ENCODE results near the gene CFAP410.
A peak's percentile ranks its signal among the peaks of the same experiment; 100 is the strongest.

CFAP410 gene

GRCh38 chr21:44334329-44335030 lies 4.7 kb downstream of the CFAP410 start:
- no peak overlapping the region for H3K4me3 ChIP-seq (ENCODE audit: low read depth, low read length)
- no peak for DNase-seq (ENCODE audit: low read depth)

GRCh38 chr21:44333509-44334328 lies 5.5 kb downstream of the CFAP410 start:
- no peak for DNase-seq (ENCODE audit: low read depth)
- H3K4me3 ChIP-seq (ENCODE audit: low read depth, low read length), result no peak overlapping the region

DNA sequence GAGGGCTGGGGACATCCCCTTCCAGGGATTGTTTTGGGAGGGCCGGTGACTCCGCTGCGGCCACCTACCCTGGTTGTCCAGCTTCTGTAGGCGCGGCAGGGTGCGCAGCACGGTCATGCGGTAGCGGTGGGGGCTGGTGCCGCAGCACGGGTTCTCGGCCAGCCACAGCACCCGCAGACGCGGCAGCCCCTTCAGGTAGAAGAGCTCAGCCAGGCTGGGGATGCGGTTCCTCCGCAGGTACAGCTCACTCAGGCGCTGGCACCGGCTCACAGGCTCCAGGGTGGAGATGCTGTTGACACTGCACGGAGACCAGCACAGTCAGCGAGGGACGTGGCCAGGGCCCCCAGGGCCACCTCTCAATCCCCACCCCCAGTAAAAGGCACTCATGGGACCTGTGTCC lies 6.2 kb downstream of the CFAP410 start:
- no peak overlapping the region for H3K4me3 ChIP-seq (ENCODE audit: low read depth, low read length)
- DNase-seq (ENCODE audit: low read depth), result no peak

DNA sequence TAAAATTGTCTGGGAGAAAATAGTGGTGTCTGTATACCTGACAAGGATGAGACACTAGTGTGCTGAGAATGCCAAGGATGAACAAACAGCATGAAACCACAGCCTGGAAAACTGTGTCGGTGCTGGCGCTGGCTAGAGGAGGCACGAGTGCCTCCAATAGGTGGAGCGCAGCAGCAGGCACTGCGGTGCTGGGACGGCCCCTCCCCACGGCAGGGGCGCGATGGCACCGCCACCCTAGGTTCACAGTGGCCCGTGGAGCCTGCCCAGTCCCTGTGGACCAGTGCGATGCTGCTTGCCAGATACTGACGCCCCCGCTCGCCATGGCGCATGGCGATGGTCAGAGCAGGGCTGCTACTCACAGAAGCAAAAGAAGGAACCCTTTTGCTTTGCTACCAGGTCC lies 6.8 kb downstream of the CFAP410 start:
- no peak for DNase-seq (ENCODE audit: low read depth)
- H3K4me3 ChIP-seq (ENCODE audit: low read depth, low read length), result no peak overlapping the region

GRCh38 chr21:44331650-44332307 lies 7.4 kb downstream of the CFAP410 start:
- no peak overlapping the region for H3K4me3 ChIP-seq (ENCODE audit: low read depth, low read length)
- peak; percentile 4 for DNase-seq (ENCODE audit: low read depth)

DNA sequence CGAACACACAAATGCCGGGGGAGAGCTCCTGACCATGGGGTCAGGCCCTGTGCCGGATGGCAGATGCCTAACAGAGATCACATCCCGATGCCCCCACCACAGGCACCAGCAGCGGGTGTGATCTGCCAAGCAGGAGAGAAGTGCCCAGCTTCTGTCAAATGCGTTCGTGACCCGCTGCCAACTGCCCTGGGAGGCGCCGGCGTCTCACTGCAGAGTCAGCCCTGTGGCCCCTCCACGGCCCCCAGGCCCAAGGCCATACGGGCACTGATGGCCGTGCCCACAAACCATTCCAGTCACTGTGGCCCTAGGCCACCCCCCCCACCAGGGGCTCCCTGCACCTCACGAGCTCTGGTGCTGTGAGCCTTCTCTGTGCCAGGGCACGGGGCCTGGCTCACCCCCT lies 8.0 kb downstream of the CFAP410 start:
- H3K4me3 ChIP-seq (ENCODE audit: low read depth, low read length), result no peak overlapping the region

GRCh38 chr21:44330698-44331097 lies 8.5 kb downstream of the CFAP410 start:
- DNase-seq (ENCODE audit: low read depth), result no peak
- H3K4me3 ChIP-seq (ENCODE audit: low read depth, low read length), result no peak overlapping the region

More for the DNA sequence above, 8.0 kb downstream of the CFAP410 start:
- DNase-seq (ENCODE audit: low read depth), result no peak

- no peak overlapping the region for H3K4me3 ChIP-seq (ENCODE audit: low read depth, low read length)
- DNase-seq (ENCODE audit: low read depth), result no peak
Observed at GRCh38 chr21:44329971-44330681, 9.1 kb downstream of the CFAP410 start.

DNA sequence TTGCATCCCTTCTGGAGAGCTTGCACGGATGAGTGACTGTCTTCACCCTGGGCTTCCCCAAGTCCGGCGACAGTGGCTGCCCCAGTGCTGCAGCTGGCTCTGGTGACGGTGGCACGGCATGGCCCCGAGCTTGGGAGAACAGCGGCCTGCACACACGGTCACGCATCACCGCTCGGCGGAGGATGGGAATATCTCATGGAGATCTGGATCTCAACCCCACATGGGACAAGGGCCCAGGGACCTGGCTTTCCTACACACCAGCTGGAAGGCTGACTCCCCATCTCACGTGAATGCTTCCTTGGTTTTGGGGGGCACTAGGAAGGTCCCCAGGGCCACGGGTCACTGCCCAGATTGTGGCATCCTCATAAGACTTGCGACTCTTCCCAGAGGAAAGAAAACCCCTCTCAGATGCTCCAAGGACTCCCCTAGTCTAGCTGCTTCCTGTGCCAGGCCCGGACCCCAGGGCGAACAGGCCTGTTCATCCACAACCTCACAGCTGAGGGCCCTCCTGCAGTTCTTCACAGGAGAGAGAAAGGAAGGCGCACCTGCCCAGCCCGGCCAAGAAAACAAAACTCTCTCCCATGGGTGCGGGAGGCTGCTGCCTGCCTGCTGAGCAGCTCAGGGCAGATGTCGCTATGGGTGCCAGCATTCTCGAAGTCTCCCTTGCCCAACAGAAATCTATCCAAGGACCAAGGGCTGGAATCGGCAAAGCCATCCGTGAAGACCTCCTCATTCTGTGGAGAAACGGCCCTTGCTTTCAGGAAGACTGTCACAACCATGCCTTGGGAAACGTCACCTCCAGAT lies 9.9 kb downstream of the CFAP410 start:
- no peak for DNase-seq (ENCODE audit: low read depth)
- no peak overlapping the region for H3K4me3 ChIP-seq (ENCODE audit: low read depth, low read length)

GRCh38 chr21:44328242-44328895 lies 10.8 kb downstream of the CFAP410 start:
- no peak for DNase-seq (ENCODE audit: low read depth)
- no peak overlapping the region for H3K4me3 ChIP-seq (ENCODE audit: low read depth, low read length)

DNA sequence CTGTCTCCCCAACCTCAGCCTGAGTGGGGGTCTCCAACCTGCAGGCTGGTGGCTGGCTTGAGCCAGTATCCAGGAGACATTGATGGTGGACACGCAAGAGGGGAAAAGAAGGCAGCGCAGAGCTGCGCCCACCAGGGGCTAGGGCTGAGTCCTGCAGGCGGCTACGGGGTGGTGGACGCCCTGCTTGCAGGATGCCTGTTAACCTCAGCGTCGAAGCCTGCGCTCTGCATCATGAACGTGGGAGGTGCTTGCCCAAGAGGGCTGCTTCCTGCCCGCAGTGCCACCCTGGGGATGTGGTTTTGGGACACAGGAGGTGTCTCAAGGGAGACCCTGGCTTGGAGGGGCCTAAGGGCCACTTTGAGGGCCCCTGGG lies 11.6 kb downstream of the CFAP410 start:
- no peak for DNase-seq (ENCODE audit: low read depth)
- no peak overlapping the region for H3K4me3 ChIP-seq (ENCODE audit: low read depth, low read length)

DNA sequence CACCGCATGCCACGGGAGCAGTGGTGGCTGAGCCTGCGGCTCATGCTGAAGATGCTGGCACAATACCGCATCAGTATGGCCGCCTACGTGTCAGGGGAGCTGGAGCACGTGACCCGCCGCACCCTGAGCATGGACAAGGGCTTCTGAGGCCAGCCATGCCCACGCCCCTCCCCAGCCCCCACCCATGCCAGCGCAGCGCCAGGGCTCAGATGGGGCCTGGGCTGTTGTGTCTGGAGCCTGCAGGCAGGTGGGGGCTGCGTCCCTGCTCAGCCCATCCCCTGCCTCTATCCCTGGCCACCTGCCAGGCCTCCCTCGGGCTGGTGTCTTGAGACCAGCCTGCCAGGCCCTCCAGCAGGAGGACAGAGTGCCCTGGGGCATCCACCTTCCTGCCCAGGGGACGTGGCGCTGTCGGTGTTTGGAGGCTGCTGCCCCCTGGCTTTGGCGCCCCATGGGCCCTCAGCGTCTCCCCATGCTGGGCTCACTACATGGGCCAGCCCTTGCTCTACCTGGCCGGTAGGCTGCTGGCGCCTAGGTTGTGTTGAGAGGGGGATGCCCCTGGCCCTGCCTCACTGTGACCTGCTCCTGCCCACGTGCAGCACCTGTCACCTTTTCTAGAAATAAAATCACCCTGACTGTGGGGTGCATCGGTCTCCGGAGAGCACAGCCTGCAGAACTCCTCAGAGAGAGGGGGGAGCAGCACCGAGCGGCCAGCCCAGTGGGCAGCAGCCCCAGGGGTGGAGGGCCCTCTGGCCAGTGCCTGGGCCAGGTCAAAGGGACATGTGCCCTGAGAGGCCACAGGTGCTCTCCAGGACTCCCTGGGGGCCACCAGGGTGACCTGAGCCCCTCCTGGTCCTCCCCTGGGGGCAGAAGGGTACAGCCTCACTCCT lies 12.2 kb downstream of the CFAP410 start:
- no peak overlapping the region for H3K4me3 ChIP-seq (ENCODE audit: low read depth, low read length)
- no peak for DNase-seq (ENCODE audit: low read depth)

- no peak for DNase-seq (ENCODE audit: low read depth)
- H3K4me3 ChIP-seq (ENCODE audit: low read depth, low read length), result no peak overlapping the region
Observed at GRCh38 chr21:44326272-44326647, 12.9 kb downstream of the CFAP410 start.

- DNase-seq (ENCODE audit: low read depth), result no peak
- no peak overlapping the region for H3K4me3 ChIP-seq (ENCODE audit: low read depth, low read length)
Observed at GRCh38 chr21:44325386-44326271, 13.6 kb downstream of the CFAP410 start.

- H3K4me3 ChIP-seq (ENCODE audit: low read depth, low read length), result no peak overlapping the region
- DNase-seq (ENCODE audit: low read depth), result no peak
Observed at GRCh38 chr21:44324854-44325107, 14.4 kb downstream of the CFAP410 start.

DNA sequence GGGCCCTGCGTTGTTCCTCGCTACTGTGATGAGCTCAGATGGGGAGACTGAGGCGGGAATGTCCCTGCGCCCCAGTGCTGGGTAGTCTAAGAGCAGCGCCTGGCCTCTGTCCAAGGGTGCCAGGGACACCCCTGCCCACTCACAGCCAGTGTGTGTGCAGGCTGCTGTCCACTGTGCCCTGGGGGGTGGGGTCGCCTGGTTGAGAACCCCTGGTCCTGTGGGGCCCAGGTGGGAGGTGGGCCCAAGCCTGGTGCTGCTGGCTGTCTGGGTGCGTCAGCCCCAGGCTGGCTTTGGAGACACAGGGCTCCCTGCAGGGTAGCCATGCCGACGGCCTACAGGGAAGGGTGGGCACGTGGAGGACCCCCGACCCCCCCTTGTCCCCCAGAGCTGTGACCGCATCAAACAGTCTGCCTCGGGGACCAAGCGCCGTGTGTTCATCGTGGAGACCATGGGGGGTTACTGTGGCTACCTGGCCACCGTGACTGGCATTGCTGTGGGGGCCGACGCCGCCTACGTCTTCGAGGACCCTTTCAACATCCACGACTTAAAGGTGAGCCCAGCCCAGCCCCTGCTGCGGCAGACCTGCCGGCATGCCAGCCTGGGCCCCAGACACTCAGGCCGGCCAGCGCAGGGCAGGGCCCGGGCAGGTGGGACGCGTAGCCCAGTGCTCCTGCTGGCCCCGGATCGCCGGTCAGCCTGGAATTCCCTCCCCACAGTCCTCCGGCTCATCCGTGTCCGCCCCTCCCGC lies 14.9 kb downstream of the CFAP410 start:
- H3K4me3 ChIP-seq (ENCODE audit: low read depth, low read length), result no peak overlapping the region
- DNase-seq (ENCODE audit: low read depth), result no peak
